T-cell (primary cell): Measurements from ENCODE around the gene NFE2. TPM values are rescaled to one million over a fixed set of nuclear protein-coding genes. Genes with fewer than 3 reads are reported as not detected.

Source experiments
- ATAC-seq, 4 experiments: fragments of 200-7000 bp in 3 of 4; fragments of 150-1000 bp in 1 of 4; cut with Tn5 transposase; replicated peaks in 1 of 4; 1 replicate in 3 of 4; 2 replicates in 1 of 4; pipeline ENCODE4 v1.10.0; 2021; ENCODE audit warnings: moderate library complexity in 3 of 4, mild to moderate bottlenecking in 2 of 4, moderate number of reproducible peaks in 1 of 4
- CTCF ChIA-PET, 2 donors: fragments of 300-600 bp; sonication (Branson Sonifier 250); formaldehyde crosslinking; loops; one replicate each; lab custom pipeline; 2022; ENCODE audit warnings: antibody characterized with exemption in 2 of 2; lab: Charles Lee
- POLR2A ChIA-PET, 2 donors: fragments of 300-600 bp; sonication (Branson Sonifier 250); formaldehyde crosslinking; loops; one replicate each; lab custom pipeline; 2022; ENCODE audit warnings: antibody characterized with exemption in 2 of 2; lab: Charles Lee
- DNase-seq, 35 experiments: peaks; one replicate each; pipeline versions ENCODE4 v3.0.0 to v3.0.0-alpha.2; 2013 to 2023
- H3K27ac ChIP-seq: one replicate; pipeline ENCODE4 v1.5.1; 2013; ENCODE audit warnings: low read length
- H3K27me3 ChIP-seq, 2 experiments: replicated peaks in 1 of 2; 1 replicate in 1 of 2; 2 replicates in 1 of 2; pipeline versions ENCODE4 v1.6.1 to v1.7.0; 2013; ENCODE audit warnings: low read length in 1 of 2, mixed read lengths in 1 of 2; ENCODE audit not compliant: control insufficient read depth in 2 of 2, insufficient read depth in 2 of 2; ENCODE audit errors: extremely low read depth in 1 of 2
- H3K36me3 ChIP-seq, 2 donors: 1 replicate in 1 of 2; 2 replicates in 1 of 2; pipeline versions ENCODE4 v1.6.1 to v1.7.0; 2013; ENCODE audit warnings: low read length in 1 of 2; ENCODE audit not compliant: control insufficient read depth in 2 of 2, insufficient read depth in 1 of 2; ENCODE audit errors: extremely low read depth in 1 of 2
- H3K4me1 ChIP-seq, 2 experiments: 1 replicate in 1 of 2; 2 replicates in 1 of 2; pipeline versions ENCODE4 v1.6.1 to v1.7.0; 2013; ENCODE audit warnings: low read length in 2 of 2, mixed read lengths in 1 of 2; ENCODE audit not compliant: insufficient read depth in 2 of 2, control insufficient read depth in 1 of 2; ENCODE audit errors: extremely low read depth in 1 of 2
- H3K4me3 ChIP-seq, 2 donors: 1 replicate in 1 of 2; 2 replicates in 1 of 2; pipeline versions ENCODE4 v1.5.1 to v1.7.0; 2013; ENCODE audit warnings: mild to moderate bottlenecking in 2 of 2, low read length in 1 of 2, moderate library complexity in 1 of 2; ENCODE audit not compliant: control insufficient read depth in 1 of 2; ENCODE audit errors: extremely low read depth in 1 of 2
- H3K9me3 ChIP-seq: 2 replicates; pipeline ENCODE4 v1.7.0; 2013
- H3K27ac Mint-ChIP-seq, 2 donors: one replicate each; pipeline ENCODE4 v1.8.0; 2020 to 2021; ENCODE audit warnings: mild to moderate bottlenecking in 2 of 2, mixed read lengths in 2 of 2
- H3K27me3 Mint-ChIP-seq, 2 donors: one replicate each; pipeline ENCODE4 v1.8.0; 2021 to 2022; ENCODE audit warnings: mixed read lengths in 2 of 2
- H3K36me3 Mint-ChIP-seq: one replicate; pipeline ENCODE4 v1.8.0; 2021; ENCODE audit warnings: mixed read lengths
- H3K4me1 Mint-ChIP-seq, 3 donors: one replicate each; pipeline ENCODE4 v1.8.0; 2020 to 2022; ENCODE audit warnings: mixed read lengths in 3 of 3, mild to moderate bottlenecking in 1 of 3
- H3K4me3 Mint-ChIP-seq, 3 donors: one replicate each; pipeline ENCODE4 v1.8.0; 2020 to 2022; ENCODE audit warnings: mild to moderate bottlenecking in 3 of 3, mixed read lengths in 3 of 3, moderate library complexity in 3 of 3
- H3K9me3 Mint-ChIP-seq, 3 donors: one replicate each; pipeline ENCODE4 v1.8.0; 2020 to 2022; ENCODE audit warnings: mixed read lengths in 3 of 3
- WGBS: methylation state at CpG from one replicate; pipeline ENCODE4 v1.1.5; 2013; ENCODE audit warnings: missing lambda C conversion rate; ENCODE audit not compliant: insufficient coverage; 5-methylcytosine and 5-hydroxymethylcytosine counted together
- total RNA-seq, 35 experiments: library from RNA in 6 of 35; stranded (reverse) in 6 of 35; fragments of 120-200 nt in 1 of 35; gene quantifications; one replicate each; pipeline versions ENCODE4 v1.2.1 to v1.2.4 and lab custom pipeline; 2013 to 2026

The NFE2 gene
- total RNA-seq, 5 donors from 2014 or later (not counting 1 experiment from before 2014, with no cell fraction given): 0.58 to 1.5 (median 0.95) TPM

- H3K27me3 ChIP-seq: peaks cover 0 to 43% of the 10 kb centered on the region in 2 experiments
- Mint-ChIP-seq H3K4me3 (peak overlapping the region in 1 of 3 donors; percentile 57), H3K36me3 (no peaks in the 10 kb centered on the region), H3K9me3 (no peaks in the 10 kb centered on the region), H3K4me1 (peaks cover 11 to 33% (median 19%) of the 10 kb centered on the region in 3 donors), H3K27me3 (peaks cover 40 to 41% of the 10 kb centered on the region in 2 donors), H3K27ac (no peak overlapping the region)
- H3K36me3 ChIP-seq: no peaks in the 10 kb centered on the region
- no peaks in the 10 kb centered on the region for H3K9me3 ChIP-seq
- ChIA-PET CTCF (interaction anchor here (0.5 to 0.8 kb wide), 4 partner anchors 10 to 372 kb away, joined by 3 to 6 read pairs (median 4); partner anchors contain the start of gene COPZ1 (in 1 of the 2)), POLR2A (interaction anchor here (0.6 to 1.0 kb wide), 2 partner anchors 18 to 1011 kb away, joined by 6 to 9 read pairs; no protein-coding TSS in a partner anchor)
- H3K27ac ChIP-seq: no peak overlapping the region
- DNase-seq (no peak), ATAC-seq (no peak)
- H3K4me1 ChIP-seq: peaks cover 0 to 25% of the 10 kb centered on the region in 2 experiments
- no peak overlapping the region for H3K4me3 ChIP-seq
- WGBS: no CpG with 5 or more reads among the region's 1 CpG
These were observed 723 bp upstream of the NFE2 start for GRCh38 chr12:54301428-54302048.

DNA sequence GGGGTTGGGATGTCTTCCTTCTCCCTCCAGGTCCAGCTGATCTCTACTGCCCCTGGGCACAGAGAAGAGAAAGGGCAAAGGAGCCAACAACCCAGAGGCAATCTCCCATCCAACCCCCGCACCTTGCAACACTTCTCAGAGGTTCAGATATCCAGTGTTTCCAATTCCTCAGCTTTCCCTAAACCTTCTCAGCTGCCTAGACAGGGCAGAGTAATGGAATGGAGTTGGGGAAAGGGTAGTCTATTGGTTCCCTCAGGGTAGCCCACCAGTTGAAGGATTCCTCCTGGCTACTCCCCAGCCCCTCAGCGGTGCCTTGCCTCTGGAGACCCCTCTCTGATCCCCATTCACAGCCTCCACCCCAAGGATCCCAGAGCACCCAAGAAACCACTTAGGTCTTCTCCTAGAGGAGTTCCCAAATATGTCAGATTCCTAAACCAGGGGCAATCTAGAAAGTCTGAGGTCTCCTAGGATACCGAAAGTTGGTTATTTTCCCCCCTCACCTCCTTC is 537 bp downstream of the NFE2 start:
- Mint-ChIP-seq H3K4me3 (peak overlapping the region in 1 of 3 donors; percentile 57), H3K27me3 (peaks cover 40 to 41% of the 10 kb centered on the region in 2 donors), H3K36me3 (no peaks in the 10 kb centered on the region), H3K4me1 (peaks cover 11 to 33% (median 19%) of the 10 kb centered on the region in 3 donors), H3K27ac (no peak overlapping the region), H3K9me3 (no peaks in the 10 kb centered on the region)
- peaks cover 0 to 25% of the 10 kb centered on the region in 2 experiments for H3K4me1 ChIP-seq
- DNase-seq: no peak
- no peak overlapping the region for H3K27ac ChIP-seq
- WGBS: 0% methylated on average over 1 of the region's 3 CpGs
- H3K27me3 ChIP-seq: peaks cover 0 to 43% of the 10 kb centered on the region in 2 experiments
- POLR2A ChIA-PET: interaction anchor here in 1 of 2 donors (0.6 kb wide), 1 partner anchor 126 kb away, joined by 3 read pairs; no protein-coding TSS in a partner anchor
- no peak overlapping the region for H3K4me3 ChIP-seq
- ATAC-seq: no peak
- CTCF ChIA-PET: interaction anchor here (0.6 to 2.3 kb wide), 5 partner anchors 10 to 115 kb away, joined by 3 to 10 read pairs (median 3); partner anchors contain the start of gene COPZ1 (in 1 of the 2)
- no peaks in the 10 kb centered on the region for H3K36me3 ChIP-seq
- no peaks in the 10 kb centered on the region for H3K9me3 ChIP-seq

GRCh38 chr12:54299515-54300224 is 1.1 kb downstream of the NFE2 start:
- H3K4me3 Mint-ChIP-seq: peak overlapping the region in 1 of 3 donors; percentile 1
- peaks cover 16 to 32% (median 19%) of the 10 kb centered on the region in 3 donors for H3K4me1 Mint-ChIP-seq
- no peak overlapping the region for H3K27ac ChIP-seq
- peak overlapping the region in 1 of 2 donors; percentile 29 for H3K27ac Mint-ChIP-seq
- H3K4me3 ChIP-seq: no peak overlapping the region
- H3K9me3 ChIP-seq: no peaks in the 10 kb centered on the region
- peaks cover 0 to 24% of the 10 kb centered on the region in 2 experiments for H3K4me1 ChIP-seq
- H3K36me3 Mint-ChIP-seq: no peaks in the 10 kb centered on the region
- DNase-seq: no peak
- no peaks in the 10 kb centered on the region for H3K9me3 Mint-ChIP-seq
- no peaks in the 10 kb centered on the region for H3K36me3 ChIP-seq
- H3K27me3 ChIP-seq: peaks cover 0 to 43% of the 10 kb centered on the region in 2 experiments
- ATAC-seq: no peak
- ChIA-PET POLR2A (interaction anchor here (0.6 to 1.0 kb wide), 3 partner anchors 19 to 127 kb away, joined by 3 read pairs; partner anchors contain the start of gene HNRNPA1 (in 1 of the 2)), CTCF (interaction anchor here in 1 of 2 donors (0.6 to 2.3 kb wide), 5 partner anchors 11 to 37 kb away, joined by 3 to 10 read pairs (median 3); partner anchors contain the start of gene COPZ1)
- WGBS: 11% methylated on average over 2 of the region's 8 CpGs
- peaks cover 38 to 40% of the 10 kb centered on the region in 2 donors for H3K27me3 Mint-ChIP-seq

DNA sequence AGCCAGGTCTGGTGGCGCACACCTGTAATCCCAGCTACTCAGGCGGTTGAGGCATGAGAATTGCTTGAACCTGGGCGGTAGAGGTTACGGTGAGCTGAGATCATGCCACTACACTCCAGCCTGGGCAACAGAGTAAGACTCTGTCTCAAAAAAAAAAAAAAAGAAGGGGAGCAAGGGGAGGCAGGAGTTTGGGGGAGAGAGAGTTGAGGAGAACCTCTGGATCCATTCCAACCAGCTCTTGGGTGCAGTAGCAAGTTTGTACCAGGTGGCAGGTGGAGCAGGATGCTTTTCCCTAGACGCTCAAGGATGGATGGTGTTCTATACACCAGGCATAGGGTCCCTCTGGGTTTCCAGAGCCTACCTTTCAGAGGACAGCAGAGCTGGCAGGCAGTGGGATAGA is 1.9 kb downstream of the NFE2 start:
- no peaks in the 10 kb centered on the region for H3K36me3 ChIP-seq
- CTCF ChIA-PET: interaction anchor here (0.6 to 2.3 kb wide), 7 partner anchors 17 to 72 kb away, joined by 3 to 12 read pairs (median 4); partner anchors contain the start of gene COPZ1 (in 1 of the 2)
- ATAC-seq (no peak), DNase-seq (no peak)
- no peak overlapping the region for H3K4me3 Mint-ChIP-seq
- peaks cover 0 to 17% of the 10 kb centered on the region in 2 experiments for H3K4me1 ChIP-seq
- peaks cover 14 to 24% (median 16%) of the 10 kb centered on the region in 3 donors for H3K4me1 Mint-ChIP-seq
- POLR2A ChIA-PET: interaction anchor here in 1 of 2 donors (0.6 to 1.0 kb wide), 2 partner anchors 19 to 22 kb away, joined by 3 read pairs; partner anchors contain the start of gene HNRNPA1
- H3K27me3 Mint-ChIP-seq: peaks cover 38 to 40% of the 10 kb centered on the region in 2 donors
- H3K27ac ChIP-seq: no peak overlapping the region
- H3K27me3 ChIP-seq: peaks cover 0 to 37% of the 10 kb centered on the region in 2 experiments
- WGBS: 96% methylated on average over 4 of the region's 5 CpGs
- H3K4me3 ChIP-seq: no peak overlapping the region
- H3K36me3 Mint-ChIP-seq: no peaks in the 10 kb centered on the region
- no peaks in the 10 kb centered on the region for H3K9me3 Mint-ChIP-seq
- H3K9me3 ChIP-seq: no peaks in the 10 kb centered on the region
- H3K27ac Mint-ChIP-seq: no peak overlapping the region

- 82% methylated on average over 4 of the region's 5 CpGs for WGBS
- peaks cover 22 to 24% of the 10 kb centered on the region in 2 donors for H3K27me3 Mint-ChIP-seq
These were observed 4.3 kb downstream of the NFE2 start for GRCh38 chr12:54296393-54297099.

More at GRCh38 chr12:54296393-54297099, 4.3 kb downstream of the NFE2 start:
- H3K36me3 Mint-ChIP-seq: no peaks in the 10 kb centered on the region
- H3K9me3 Mint-ChIP-seq: no peaks in the 10 kb centered on the region
- peaks cover 0 to 14% of the 10 kb centered on the region in 2 experiments for H3K4me1 ChIP-seq
- ATAC-seq: no peak
- ChIA-PET CTCF (interaction anchor here (0.6 to 1.5 kb wide), 5 partner anchors 28 to 253 kb away, joined by 3 to 5 read pairs (median 4); partner anchors contain the start of gene COPZ1 (in 1 of the 2)), POLR2A (interaction anchor here (0.6 to 0.7 kb wide), 4 partner anchors 15 to 211 kb away, joined by 3 to 12 read pairs (median 6); no protein-coding TSS in a partner anchor)
- H3K27me3 ChIP-seq: peaks cover 0 to 29% of the 10 kb centered on the region in 2 experiments
- no peaks in the 10 kb centered on the region for H3K9me3 ChIP-seq
- no peak overlapping the region for H3K27ac Mint-ChIP-seq
- no peaks in the 10 kb centered on the region for H3K36me3 ChIP-seq
- no peak overlapping the region for H3K4me3 ChIP-seq
- peaks cover 14 to 18% (median 16%) of the 10 kb centered on the region in 3 donors for H3K4me1 Mint-ChIP-seq
- H3K27ac ChIP-seq: no peak overlapping the region
- no peak for DNase-seq
- H3K4me3 Mint-ChIP-seq: no peak overlapping the region
